Measurements from ENCODE around the gene DDN.
A peak's percentile ranks its signal among the peaks of the same experiment; 100 is the strongest.

The DDN gene

DNA sequence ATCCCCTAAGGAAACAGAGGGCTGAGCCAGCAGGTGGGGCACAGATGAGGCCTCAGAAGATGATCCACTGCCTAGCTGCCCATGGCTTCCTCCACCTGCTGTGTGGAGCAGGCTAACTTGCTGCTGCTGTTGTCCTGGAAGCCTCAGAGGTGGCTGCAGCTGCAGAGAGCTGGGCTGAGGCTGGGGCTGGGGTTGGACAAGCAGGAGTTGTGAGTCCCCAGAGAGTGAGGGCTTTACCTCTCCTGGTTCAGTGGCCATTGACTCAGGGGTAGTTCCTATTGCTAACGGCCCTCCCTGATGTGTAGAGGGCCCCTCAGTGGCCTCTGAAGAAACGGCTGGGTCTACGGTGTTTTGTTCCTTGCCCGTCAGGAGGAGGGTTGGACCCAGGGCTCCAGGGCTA, 33.1 kb upstream of the DDN start:
- no peak for DNase-seq

DNA sequence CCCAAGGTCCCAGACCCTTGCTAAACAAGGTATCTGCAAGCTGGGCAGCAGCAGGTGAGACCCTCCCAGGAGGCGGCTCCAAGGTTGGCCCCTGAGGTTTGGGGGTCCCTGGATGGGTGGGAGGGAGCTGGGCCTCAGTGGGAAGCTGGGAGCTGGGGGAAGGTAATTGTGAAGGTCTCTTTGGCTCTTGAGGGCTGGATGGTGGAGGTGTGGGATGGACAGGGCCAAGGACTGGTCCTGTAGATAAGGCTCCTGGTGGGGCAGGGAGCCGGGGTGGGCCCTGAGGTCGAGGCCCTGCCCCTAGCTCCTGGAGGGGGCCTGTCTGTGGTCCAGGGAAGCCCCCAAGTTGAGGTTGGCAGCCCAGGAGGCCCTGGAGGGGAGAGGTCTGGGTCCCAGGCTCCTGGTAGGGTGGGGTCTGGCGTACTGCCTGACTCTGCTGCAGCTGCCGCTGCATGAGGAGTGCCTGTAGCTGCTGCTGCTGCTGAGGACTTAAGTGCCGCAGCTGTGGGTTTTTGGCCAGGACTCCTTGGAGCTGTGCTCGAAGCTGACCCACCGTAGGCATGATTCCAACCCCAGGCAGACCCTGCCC, 32.5 kb upstream of the DDN start:
- DNase-seq = no peak

DNA sequence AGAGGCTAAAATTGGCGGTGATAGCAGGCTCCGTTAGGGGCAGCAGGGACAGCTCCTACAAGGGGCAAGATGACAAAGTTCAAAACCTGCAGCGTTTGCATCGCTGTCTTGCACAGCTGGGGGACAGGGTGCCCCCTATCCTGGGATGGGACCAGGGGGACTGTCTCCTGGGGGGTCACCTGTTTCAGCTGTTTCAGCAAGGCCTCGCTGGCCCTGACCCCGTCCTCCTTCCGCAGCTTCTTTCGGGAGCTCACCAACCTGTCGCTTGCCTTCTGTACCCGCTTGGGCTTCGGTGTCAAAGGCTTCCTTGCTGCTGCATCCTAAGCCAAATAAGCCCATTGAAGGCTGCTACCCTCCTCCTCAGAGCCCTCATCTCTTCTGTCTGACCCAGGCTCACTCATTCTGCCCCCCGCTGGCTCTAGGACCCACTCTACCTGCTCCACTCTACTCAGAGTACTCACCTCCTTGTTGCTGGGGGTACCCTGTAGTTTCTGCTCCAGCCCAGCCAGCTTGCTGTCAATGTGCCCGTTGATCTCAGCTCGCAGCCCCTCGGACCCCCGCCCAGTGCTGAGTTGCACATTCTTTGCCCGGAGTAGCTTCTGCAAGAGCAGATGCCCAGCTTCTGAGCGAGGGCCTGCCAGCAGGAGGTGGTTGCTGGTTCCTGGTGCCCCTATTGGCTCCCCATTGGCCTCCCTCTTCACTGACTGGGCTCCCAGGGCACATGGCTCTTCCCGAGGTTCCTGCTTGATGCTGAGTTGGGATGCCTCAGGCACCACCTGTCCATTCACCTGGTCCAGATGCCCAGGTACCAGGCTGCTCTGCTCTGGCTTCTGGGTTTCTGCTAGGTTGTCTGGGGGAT, 31.8 kb upstream of the DDN start:
- DNase-seq = no peak

DNA sequence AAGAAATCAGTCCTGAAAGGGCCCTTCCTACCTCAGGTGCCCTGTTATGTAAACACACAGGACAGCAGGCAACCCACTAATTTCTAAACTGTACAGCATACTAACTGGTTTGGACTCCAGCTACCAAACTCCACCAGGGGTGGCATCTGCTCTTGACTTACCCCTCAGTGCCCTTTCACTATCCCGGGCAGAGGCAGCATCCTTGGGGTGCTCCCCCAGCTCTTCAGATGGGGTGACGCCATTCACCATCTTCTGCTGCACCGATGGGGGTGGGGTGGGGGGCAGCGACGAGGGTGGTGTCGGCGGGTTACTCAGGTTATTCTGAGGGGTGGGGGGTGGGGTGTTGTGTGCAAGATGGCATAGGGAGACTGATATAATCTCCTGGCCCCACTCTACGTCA, 30.9 kb upstream of the DDN start:
- DNase-seq = no peak

DNA sequence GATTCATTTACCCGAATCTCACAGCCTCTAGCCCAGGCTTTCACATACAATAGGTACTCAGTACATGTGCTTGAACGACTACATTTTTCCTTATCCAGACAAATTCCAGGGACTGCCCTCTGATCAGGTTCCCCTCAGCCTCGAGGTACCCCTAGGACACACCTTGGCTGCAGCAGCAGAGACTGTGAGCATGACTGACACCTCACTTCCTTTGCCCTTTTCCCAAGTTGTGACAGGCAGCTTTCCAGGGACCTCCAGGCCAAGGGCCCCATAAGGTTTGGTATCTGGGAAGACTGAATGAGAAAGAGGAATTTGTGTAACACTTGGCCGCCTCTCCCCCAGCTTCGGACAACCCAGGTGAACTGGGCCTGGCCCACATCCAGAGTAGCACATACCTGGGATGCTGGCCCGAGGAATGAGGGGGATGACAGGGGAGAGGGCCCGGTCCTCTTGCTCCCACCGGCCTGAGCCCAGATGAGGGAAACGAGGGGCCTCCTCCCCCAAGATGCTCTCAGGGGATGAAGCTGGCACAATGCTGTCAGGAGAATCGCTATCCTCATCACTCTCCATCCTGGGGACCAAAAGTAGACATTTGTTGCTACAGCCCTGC, 29.6 kb upstream of the DDN start:
- no peak for DNase-seq

DNA sequence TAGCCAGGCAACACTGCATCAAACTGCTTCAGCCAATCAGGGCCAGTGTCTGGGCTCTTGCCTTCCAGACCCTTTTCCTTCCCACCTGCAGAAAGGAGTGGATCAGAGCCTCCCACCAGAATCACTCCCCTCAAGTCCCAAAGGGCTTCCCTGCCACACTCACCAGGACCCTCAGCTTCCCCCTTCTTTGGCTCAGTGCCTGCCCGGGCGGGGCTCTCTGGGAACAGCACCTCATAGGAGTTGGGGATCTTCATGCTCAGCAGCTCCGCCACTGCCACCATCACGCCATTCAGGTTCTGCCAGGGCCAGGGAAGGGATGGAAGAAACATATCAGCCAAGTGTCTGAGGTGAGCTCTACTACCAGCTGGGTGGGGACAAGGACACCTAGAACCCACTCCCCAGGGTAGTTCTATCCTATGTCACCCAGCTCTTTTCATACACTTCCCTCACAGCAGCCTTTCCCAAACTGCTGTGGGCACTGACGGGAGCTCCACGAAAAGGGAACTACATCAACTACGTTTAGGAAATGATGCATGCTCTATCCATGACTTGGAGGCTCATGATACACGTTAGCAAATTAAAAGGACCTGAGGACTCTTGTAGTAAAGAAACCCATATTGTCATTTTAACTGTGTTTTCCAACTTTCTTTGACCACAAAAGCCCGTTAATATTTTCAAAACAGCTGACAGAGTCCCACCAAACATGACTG, 28.8 kb upstream of the DDN start:
- no peak for DNase-seq

GRCh38 chr12:49026678-49027480, 27.7 kb upstream of the DDN start:
- DNase-seq = no peak

DNA sequence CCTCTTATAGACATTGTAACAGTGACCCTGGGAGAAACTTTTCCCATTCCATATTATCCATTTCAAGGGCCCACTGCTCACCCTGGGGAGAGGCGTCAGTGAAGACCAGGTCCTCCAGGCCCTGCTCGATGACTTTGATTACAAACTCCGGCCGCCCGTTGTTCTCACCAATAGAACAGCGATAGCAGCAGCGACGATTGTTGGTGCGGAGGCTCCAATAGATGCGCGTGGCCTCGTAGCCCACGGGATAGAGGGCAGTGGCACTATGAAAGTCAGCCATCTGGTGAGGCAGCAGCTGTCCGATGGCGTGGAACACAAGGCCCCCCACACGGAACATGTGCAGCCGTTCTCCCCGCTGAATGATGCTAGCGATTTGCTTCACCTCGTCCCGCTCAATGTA, 26.9 kb upstream of the DDN start:
- DNase-seq = no peak

DNA sequence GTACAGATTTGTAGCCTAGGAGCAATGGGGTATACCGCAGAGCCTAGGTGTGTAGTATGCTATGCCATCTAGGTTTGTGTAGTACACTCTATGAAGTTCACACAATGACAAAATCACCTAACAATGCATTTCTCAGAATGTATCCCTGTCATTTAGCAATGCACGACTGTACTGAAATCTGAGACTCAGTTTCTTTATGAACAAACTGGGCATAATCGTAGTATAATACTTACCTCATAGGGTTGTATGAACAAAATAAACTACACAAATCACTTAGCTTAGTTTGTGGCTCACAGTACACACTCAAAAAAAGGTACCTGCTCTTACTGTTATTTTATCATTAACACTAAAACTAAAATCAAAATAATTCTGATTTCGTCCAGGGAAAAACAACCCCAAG, 26.3 kb upstream of the DDN start:
- no peak for DNase-seq

DNA sequence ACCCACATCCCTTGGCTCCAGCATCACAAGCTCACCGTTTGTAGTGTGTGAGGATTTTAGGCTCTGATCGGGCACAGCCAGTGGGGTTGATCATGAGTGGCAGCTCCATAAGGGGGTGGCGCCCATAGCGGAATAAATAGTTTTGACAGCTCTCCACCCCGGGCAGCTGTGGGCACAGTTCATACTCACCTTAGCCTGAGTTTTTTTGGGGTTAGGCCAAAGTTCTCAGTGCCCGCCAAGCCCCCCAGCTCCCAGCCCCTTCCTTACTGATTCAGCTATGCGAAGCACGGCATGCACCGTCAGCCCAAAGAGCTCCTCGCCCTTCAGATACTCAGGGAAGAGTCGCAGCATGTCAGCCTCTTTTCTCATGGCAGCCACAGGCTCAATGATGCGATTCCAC, 25.4 kb upstream of the DDN start:
- no peak for DNase-seq

DNA sequence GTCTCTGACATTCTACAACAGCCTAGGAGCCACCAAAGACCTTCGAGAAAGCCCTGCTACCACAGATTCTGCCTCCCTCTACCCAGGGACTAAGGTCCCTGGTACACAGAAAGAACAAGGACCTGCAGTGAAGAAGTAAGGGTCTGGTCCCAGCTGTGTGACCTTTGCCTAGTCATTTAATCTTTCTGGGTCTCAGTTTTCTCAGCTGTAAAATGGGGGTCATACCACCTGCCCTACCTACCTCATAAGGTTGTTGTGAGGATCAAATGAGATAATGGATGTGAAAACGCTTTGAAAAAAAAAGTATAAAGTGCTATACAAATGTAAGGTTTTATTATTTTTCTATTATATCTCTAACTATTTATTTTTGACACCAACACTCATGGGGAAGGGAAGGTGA, 24.6 kb upstream of the DDN start:
- DNase-seq = no peak

GRCh38 chr12:49022558-49023178, 23.5 kb upstream of the DDN start:
- DNase-seq = no peak

DNA sequence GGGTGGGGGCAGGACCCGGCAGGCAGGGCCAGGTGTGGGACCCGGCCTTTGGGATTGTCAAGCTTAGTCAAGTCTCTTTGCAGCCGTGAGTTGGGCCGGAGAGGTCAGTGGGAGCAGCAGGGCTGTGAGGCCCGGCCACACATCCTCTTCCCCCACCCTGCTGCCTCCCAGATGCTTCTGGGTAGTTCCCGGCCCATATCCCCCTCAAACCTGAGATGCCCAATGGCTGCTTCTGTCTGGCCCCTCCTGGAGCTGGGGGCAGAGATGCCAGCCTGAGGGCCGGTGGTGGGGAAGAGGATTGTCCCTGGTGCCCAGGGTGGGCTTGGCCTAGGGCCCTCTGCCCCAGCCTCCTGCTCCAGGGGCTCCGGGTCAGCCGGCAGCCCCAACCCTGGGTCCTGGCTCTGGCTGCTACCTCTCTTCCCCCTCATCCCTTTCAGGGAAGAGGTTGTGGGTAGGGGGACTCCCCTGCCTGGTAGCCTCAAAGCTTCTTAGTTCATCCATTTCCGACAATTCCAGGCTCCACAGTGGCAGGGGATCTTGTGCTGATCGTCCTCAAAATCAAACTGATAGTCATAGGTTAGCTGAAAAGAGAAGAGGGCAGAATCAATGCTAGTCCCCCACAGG, 22.2 kb upstream of the DDN start:
- no peak for DNase-seq

- DNase-seq = no peak
Observed at GRCh38 chr12:49020441-49020840, 21.3 kb upstream of the DDN start.

DNA sequence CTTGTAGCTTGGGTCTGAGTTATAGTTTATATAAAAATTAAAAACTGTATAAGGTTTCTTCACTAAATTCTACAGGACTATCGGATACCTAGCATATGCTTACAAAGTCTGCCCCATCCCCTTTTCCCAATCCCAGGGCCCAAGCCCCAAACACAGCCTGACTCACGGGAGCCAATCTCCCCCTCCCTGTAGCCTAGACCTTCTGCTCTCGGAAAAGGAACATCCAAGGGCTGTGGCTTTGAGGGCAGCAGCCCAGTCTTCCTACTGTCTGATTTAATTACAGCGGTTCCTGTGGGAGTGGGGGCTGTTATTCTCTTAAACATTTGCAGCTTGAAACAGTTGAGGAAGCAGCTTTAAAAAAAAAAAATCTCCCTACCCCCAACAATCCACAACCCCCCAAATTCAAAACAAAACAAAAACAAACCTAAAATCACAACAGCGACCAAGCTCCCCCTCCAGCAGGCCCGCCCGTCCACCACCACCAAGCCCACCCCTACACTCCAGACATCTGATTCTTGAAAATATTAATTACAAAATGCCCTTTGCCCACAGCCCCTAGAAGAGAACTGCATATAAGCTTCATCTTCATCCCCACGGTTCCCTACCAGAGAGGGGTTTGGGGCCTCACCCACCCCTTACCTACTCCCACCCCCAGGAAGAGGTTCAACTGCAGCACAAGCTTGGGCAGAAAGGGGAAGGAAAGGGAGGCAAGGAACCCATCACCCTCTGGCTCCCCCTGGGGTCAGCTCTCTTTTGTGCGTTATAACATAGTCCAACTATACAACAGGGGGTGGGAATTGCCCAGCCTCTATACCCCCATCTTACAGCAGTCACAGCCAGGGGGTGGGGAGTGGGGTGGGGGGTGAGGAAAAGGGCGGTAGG, 20.5 kb upstream of the DDN start:
- DNase-seq = no peak

DNA sequence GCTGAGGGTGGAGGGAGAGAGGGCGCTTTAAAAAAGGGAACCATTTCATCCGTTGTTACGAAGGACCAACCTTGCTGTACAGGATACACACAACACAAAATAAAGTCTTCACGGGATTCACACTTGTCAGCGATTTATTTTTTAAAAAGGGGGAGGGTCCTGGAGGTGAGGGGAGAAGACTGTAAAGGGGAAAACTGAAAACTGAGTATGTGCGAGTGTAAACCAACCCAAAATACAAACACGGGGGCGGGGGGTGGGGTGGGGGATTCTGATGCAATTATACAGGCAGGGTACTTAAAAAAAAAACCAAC, 19.9 kb upstream of the DDN start:
- DNase-seq = no peak

GRCh38 chr12:49018261-49019119, 19.3 kb upstream of the DDN start, which contains the start of gene PRKAG1:
Gene PRKAG1 (minus strand): TSS chr12:49018776. CDS start chr12:49018740, 36 bp downstream.
- peak; percentile 59 to 98 (median 90) for DNase-seq

DNA sequence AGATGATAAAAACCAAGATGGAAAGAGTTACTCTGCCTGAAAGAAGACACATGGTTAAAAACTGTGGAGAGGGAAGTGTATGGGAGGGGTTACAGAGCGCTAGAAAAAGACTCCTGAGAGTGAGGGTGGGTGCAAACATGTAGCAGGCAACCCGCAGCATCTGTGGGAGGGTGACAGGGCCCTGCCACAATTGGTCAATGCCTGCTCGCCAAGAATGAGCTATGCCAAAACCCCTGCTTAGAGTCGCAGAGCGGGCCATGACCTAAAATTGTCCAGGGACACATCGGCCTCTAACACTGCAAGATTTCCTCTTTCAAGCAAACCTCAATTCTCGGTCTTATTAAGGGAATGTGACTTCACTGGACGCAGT, 18.7 kb upstream of the DDN start:
- DNase-seq = peak in 3 of 56 donors; percentile 16 to 23 (median 16)
